ENCODE measurements around the gene ALS2CL.

ALS2CL gene

GRCh38 chr3:46664188-46664970, 29.1 kb downstream of the ALS2CL start:
- no peak for DNase-seq

- no peak for DNase-seq
Measured at GRCh38 chr3:46663591-46664135, 29.8 kb downstream of the ALS2CL start.

GRCh38 chr3:46662771-46663551, 30.5 kb downstream of the ALS2CL start:
- no peak for DNase-seq

GRCh38 chr3:46661776-46662766, 31.4 kb downstream of the ALS2CL start:
- no peak for DNase-seq

- no peak for DNase-seq
Measured at GRCh38 chr3:46660543-46661523, 32.6 kb downstream of the ALS2CL start.

GRCh38 chr3:46660003-46660402, 33.5 kb downstream of the ALS2CL start:
- DNase-seq, result no peak

GRCh38 chr3:46659285-46659684, 34.2 kb downstream of the ALS2CL start:
- DNase-seq, result no peak

GRCh38 chr3:46656778-46657556, 36.5 kb downstream of the ALS2CL start:
- no peak for DNase-seq

GRCh38 chr3:46655271-46655670, 38.2 kb downstream of the ALS2CL start:
- DNase-seq, result no peak

- no peak for DNase-seq
Measured at GRCh38 chr3:46651084-46651483, 42.4 kb downstream of the ALS2CL start.

GRCh38 chr3:46649436-46649835, 44.0 kb downstream of the ALS2CL start:
- DNase-seq, result no peak

- DNase-seq, result no peak
Measured at GRCh38 chr3:46648096-46648495, 45.4 kb downstream of the ALS2CL start.

- DNase-seq, result no peak
Measured at GRCh38 chr3:46646700-46647099, 46.8 kb downstream of the ALS2CL start.

GRCh38 chr3:46643701-46644100, 49.8 kb downstream of the ALS2CL start:
- DNase-seq, result no peak

- DNase-seq, result no peak
Measured at GRCh38 chr3:46642971-46643370, 50.5 kb downstream of the ALS2CL start.

GRCh38 chr3:46640927-46641326, 52.6 kb downstream of the ALS2CL start:
- no peak for DNase-seq

- DNase-seq, result no peak
Measured at GRCh38 chr3:46639221-46639620, 54.3 kb downstream of the ALS2CL start.

- DNase-seq, result no peak
Measured at GRCh38 chr3:46634856-46635255, 58.6 kb downstream of the ALS2CL start.

GRCh38 chr3:46632792-46633191, 60.7 kb downstream of the ALS2CL start:
- DNase-seq, result no peak
